DND-41 (cell line): ENCODE results near the gene C12orf75.

ENCODE experiments used
- ATAC-seq: fragments of 200-7000 bp; cut with Tn5 transposase; 3 replicates; pipeline ENCODE4 v1.9.1; 2021; ENCODE audit warnings: low read depth; ENCODE audit not compliant: insufficient read depth
- DNase-seq: peaks from one replicate; pipeline ENCODE4 v3.0.0-alpha.2; 2020
- H2AFZ ChIP-seq: 2 replicates; pipeline ENCODE4 v1.6.0; 2012; ENCODE audit warnings: low read depth, low read length
- H3K27ac ChIP-seq: 2 replicates; pipeline ENCODE4 v1.5.1; 2012; ENCODE audit warnings: low read length, inconsistent platforms
- H3K27me3 ChIP-seq: fragments of 200-600 bp; sonication (generic); 2 replicates; pipeline ENCODE4 v1.6.0; 2012; ENCODE audit warnings: low read length, mild to moderate bottlenecking, inconsistent platforms; ENCODE audit not compliant: insufficient read depth, poor library complexity
- H3K36me3 ChIP-seq: 2 replicates; pipeline ENCODE4 v1.5.1; 2012; ENCODE audit warnings: low read length, inconsistent platforms; ENCODE audit not compliant: insufficient read depth
- H3K4me1 ChIP-seq: 2 replicates; pipeline ENCODE4 v1.5.1; 2012; ENCODE audit warnings: mild to moderate bottlenecking, low read length; ENCODE audit not compliant: insufficient read depth
- H3K4me2 ChIP-seq: 2 replicates; pipeline ENCODE4 v1.6.0; 2012; ENCODE audit warnings: mild to moderate bottlenecking, moderate library complexity, low read length, inconsistent platforms; ENCODE audit not compliant: insufficient read depth
- H3K4me3 ChIP-seq, 2 experiments: fragments of 200-600 bp in 1 of 2; shearing (Covaris generic) in 1 of 2; 2 replicates each; pipeline ENCODE4 v1.5.1; 2012 to 2016; ENCODE audit warnings: inconsistent platforms in 2 of 2, low read length in 2 of 2, mild to moderate bottlenecking in 2 of 2, low read depth in 1 of 2, moderate library complexity in 1 of 2
- H3K79me2 ChIP-seq: 2 replicates; pipeline ENCODE4 v1.6.0; 2012; ENCODE audit warnings: low read length, inconsistent platforms; ENCODE audit not compliant: insufficient read depth
- H3K9ac ChIP-seq: 2 replicates; pipeline ENCODE4 v1.6.0; 2012; ENCODE audit warnings: low read depth, mild to moderate bottlenecking, inconsistent platforms, low read length, moderate library complexity
- H3K9me3 ChIP-seq: 2 replicates; pipeline ENCODE4 v1.5.1; 2012; ENCODE audit warnings: low read length, moderate library complexity, mild to moderate bottlenecking, inconsistent platforms; ENCODE audit not compliant: insufficient read depth, severe bottlenecking
- H4K20me1 ChIP-seq: 2 replicates; pipeline ENCODE4 v1.6.0; 2012; ENCODE audit warnings: low read length; ENCODE audit not compliant: insufficient read depth
- CTCF ChIP-seq: IDR thresholded peaks from 2 replicates; pipeline ENCODE4 v1.5.1; 2012; ENCODE audit warnings: borderline replicate concordance, low read length, moderate library complexity, mild to moderate bottlenecking; ENCODE audit not compliant: poor library complexity, severe bottlenecking; ENCODE audit errors: extremely low read depth
- EZH2 ChIP-seq: IDR thresholded peaks from 3 replicates; pipeline ENCODE4 v1.6.1; 2012; ENCODE audit warnings: borderline replicate concordance, low read depth, mild to moderate bottlenecking, moderate library complexity, low read length, inconsistent platforms; ENCODE audit not compliant: severe bottlenecking

The C12orf75 gene

GRCh38 chr12:105285378-105285777 is 45.1 kb upstream of the C12orf75 start:
- ATAC-seq (no peak), DNase-seq (no peak)
- Histone ChIP-seq H3K4me2 (no peak overlapping the region), H3K4me1 (no peaks in the 10 kb centered on the region), H4K20me1 (no peaks in the 10 kb centered on the region), H2AFZ (no peak overlapping the region), H3K9me3 (no peaks in the 10 kb centered on the region), H3K27me3 (no peaks in the 10 kb centered on the region), H3K9ac (no peak overlapping the region), H3K4me3 (no peak overlapping the region), H3K27ac (no peak overlapping the region), H3K79me2 (no peaks in the 10 kb centered on the region), H3K36me3 (no peaks in the 10 kb centered on the region)
- no peak for TF ChIP-seq EZH2
- TF ChIP-seq CTCF: no peak

- H2AFZ ChIP-seq: no peak overlapping the region
- H3K79me2 ChIP-seq: no peaks in the 10 kb centered on the region
- no peaks in the 10 kb centered on the region for H4K20me1 ChIP-seq
- no peaks in the 10 kb centered on the region for H3K4me1 ChIP-seq
- no peaks in the 10 kb centered on the region for H3K36me3 ChIP-seq
- ATAC-seq (no peak), DNase-seq (no peak)
- no peak overlapping the region for H3K4me2 ChIP-seq
- H3K9ac ChIP-seq: no peak overlapping the region
- H3K9me3 ChIP-seq: no peaks in the 10 kb centered on the region
- TF ChIP-seq EZH2 (no peak), CTCF (no peak)
- H3K27ac ChIP-seq: no peak overlapping the region
- H3K27me3 ChIP-seq: no peaks in the 10 kb centered on the region
- H3K4me3 ChIP-seq: no peak overlapping the region
Measured at GRCh38 chr12:105287408-105287807, 43.1 kb upstream of the C12orf75 start.

- no peaks in the 10 kb centered on the region for H3K79me2 ChIP-seq
- no peak overlapping the region for H3K27ac ChIP-seq
- DNase-seq (no peak), ATAC-seq (no peak)
- no peak overlapping the region for H2AFZ ChIP-seq
- no peak overlapping the region for H3K4me3 ChIP-seq
- H3K4me2 ChIP-seq: no peak overlapping the region
- H3K9ac ChIP-seq: no peak overlapping the region
- no peaks in the 10 kb centered on the region for H3K36me3 ChIP-seq
- no peaks in the 10 kb centered on the region for H3K4me1 ChIP-seq
- no peaks in the 10 kb centered on the region for H4K20me1 ChIP-seq
- H3K9me3 ChIP-seq: no peaks in the 10 kb centered on the region
- TF ChIP-seq EZH2 (no peak), CTCF (no peak)
- no peaks in the 10 kb centered on the region for H3K27me3 ChIP-seq
Measured at GRCh38 chr12:105288311-105288996, 42.0 kb upstream of the C12orf75 start.
